Astrocyte (in vitro differentiated cells and primary cell): ENCODE data around the gene PDZD7. TPM values are rescaled to one million over a fixed set of nuclear protein-coding genes. Genes with fewer than 3 reads are reported as not detected.

Source experiments
- DNase-seq: peaks from one replicate; pipeline ENCODE4 v3.0.0-alpha.2; 2010; ENCODE audit warnings: low read depth
- FAIRE-seq: peaks from 2 replicates; lab custom pipeline; 2011; peaks lifted over from hg19 to GRCh38; lab: Jason Lieb, UNC
- H2AFZ ChIP-seq: 2 replicates; pipeline ENCODE4 v1.6.0; 2012; ENCODE audit warnings: low read depth, low read length, inconsistent platforms
- H3K27ac ChIP-seq: 2 replicates; pipeline ENCODE4 v1.5.1; 2011; ENCODE audit warnings: low read depth, low read length, inconsistent platforms
- H3K27me3 ChIP-seq: 2 replicates; pipeline ENCODE4 v1.6.0; 2011; ENCODE audit warnings: low read length, inconsistent platforms; ENCODE audit not compliant: insufficient read depth
- H3K36me3 ChIP-seq: 2 replicates; pipeline ENCODE4 v1.5.1; 2011; ENCODE audit warnings: low read length, inconsistent platforms; ENCODE audit not compliant: insufficient read depth
- H3K4me1 ChIP-seq: 2 replicates; pipeline ENCODE4 v1.5.1; 2011; ENCODE audit warnings: low read length, inconsistent platforms; ENCODE audit not compliant: insufficient read depth
- H3K4me2 ChIP-seq: 2 replicates; pipeline ENCODE4 v1.6.0; 2012; ENCODE audit warnings: low read length, inconsistent platforms
- H3K4me3 ChIP-seq: 2 replicates; pipeline ENCODE4 v1.5.1; 2011; ENCODE audit warnings: low read depth, mild to moderate bottlenecking, low read length, inconsistent platforms; ENCODE audit not compliant: insufficient read depth
- H3K79me2 ChIP-seq: 2 replicates; pipeline ENCODE4 v1.6.0; 2012; ENCODE audit warnings: mild to moderate bottlenecking, low read length, inconsistent platforms; ENCODE audit not compliant: insufficient read depth
- H3K9ac ChIP-seq: 2 replicates; pipeline ENCODE4 v1.6.0; 2012; ENCODE audit warnings: mild to moderate bottlenecking, low read length, inconsistent platforms
- H3K9me3 ChIP-seq: 2 replicates; pipeline ENCODE4 v1.5.1; 2012; ENCODE audit warnings: low read depth, mild to moderate bottlenecking, low read length, inconsistent platforms; ENCODE audit not compliant: insufficient read depth
- H4K20me1 ChIP-seq: 2 replicates; pipeline ENCODE4 v1.6.0; 2012; ENCODE audit warnings: low read length, inconsistent platforms; ENCODE audit not compliant: insufficient read depth
- H3K27ac Mint-ChIP-seq: one replicate; pipeline ENCODE4 v1.8.0; 2021; ENCODE audit warnings: mild to moderate bottlenecking, mixed read lengths; ENCODE audit not compliant: unreplicated experiment
- H3K27me3 Mint-ChIP-seq: one replicate; pipeline ENCODE4 v1.8.0; 2021; ENCODE audit warnings: low read depth, mixed read lengths; ENCODE audit not compliant: unreplicated experiment
- H3K36me3 Mint-ChIP-seq: one replicate; pipeline ENCODE4 v1.8.0; 2021; ENCODE audit warnings: low read depth, mixed read lengths; ENCODE audit not compliant: unreplicated experiment
- H3K4me1 Mint-ChIP-seq: one replicate; pipeline ENCODE4 v1.8.0; 2021; ENCODE audit warnings: low read depth, mixed read lengths; ENCODE audit not compliant: unreplicated experiment
- H3K4me3 Mint-ChIP-seq: one replicate; pipeline ENCODE4 v1.8.0; 2021; ENCODE audit warnings: mild to moderate bottlenecking, moderate library complexity, mixed read lengths; ENCODE audit not compliant: unreplicated experiment
- H3K9me3 Mint-ChIP-seq: one replicate; pipeline ENCODE4 v1.8.0; 2021; ENCODE audit warnings: mild to moderate bottlenecking, mixed read lengths; ENCODE audit not compliant: unreplicated experiment
- CTCF ChIP-seq: IDR thresholded peaks from 2 replicates; pipeline ENCODE4 v1.5.1; 2011; ENCODE audit warnings: low read depth, mild to moderate bottlenecking, inconsistent platforms, low read length, moderate library complexity; ENCODE audit not compliant: insufficient read depth
- EZH2 ChIP-seq: IDR thresholded peaks from 2 replicates; pipeline ENCODE4 v1.6.1; 2012; ENCODE audit warnings: mild to moderate bottlenecking, low read length, inconsistent platforms; ENCODE audit not compliant: insufficient read depth
- total RNA-seq: library from RNA; stranded (reverse); gene quantifications from 2 replicates; pipeline ENCODE4 v1.2.1, GENCODE V29; 2021

The PDZD7 gene
- total RNA-seq, 1 donor from 2014 or later: 4.5 TPM

GRCh38 chr10:100999742-101000126 is 31.2 kb downstream of the PDZD7 start, which contains the start of gene LZTS2:
Gene LZTS2, plus strand, starts transcription at chr10:100999808. Its CDS starts 2,731 bp downstream, at chr10:101002539.
- Histone ChIP-seq H3K79me2 (peaks cover 54% of the 10 kb centered on the region), H3K9me3 (no peaks in the 10 kb centered on the region)

GRCh38 chr10:100998991-100999741 is 31.8 kb downstream of the PDZD7 start:
- peaks cover 6% of the 10 kb centered on the region for H3K36me3 Mint-ChIP-seq
- peak overlapping the region; percentile 93 for H3K4me2 ChIP-seq
- H3K9ac ChIP-seq: peak overlapping the region; percentile 94
- peaks cover 50% of the 10 kb centered on the region for H3K79me2 ChIP-seq
- peak overlapping the region; percentile 91 for H3K27ac Mint-ChIP-seq
- TF ChIP-seq CTCF (peak; percentile 46), EZH2 (no peak)
- FAIRE-seq (no peak), DNase-seq (peak; percentile 54)
- no peaks in the 10 kb centered on the region for H3K9me3 ChIP-seq
- peaks cover 6% of the 10 kb centered on the region for H3K36me3 ChIP-seq
- H3K27ac ChIP-seq: peak overlapping the region; percentile 94
- peaks cover 36% of the 10 kb centered on the region for H3K4me1 ChIP-seq
- H3K4me1 Mint-ChIP-seq: peaks cover 13% of the 10 kb centered on the region
- no peaks in the 10 kb centered on the region for H3K27me3 ChIP-seq
- H3K4me3 ChIP-seq: peak overlapping the region; percentile 89
- H4K20me1 ChIP-seq: peaks cover 33% of the 10 kb centered on the region
- peak overlapping the region; percentile 88 for H3K4me3 Mint-ChIP-seq
- peak overlapping the region; percentile 45 for H2AFZ ChIP-seq
- H3K9me3 Mint-ChIP-seq: peaks cover 4% of the 10 kb centered on the region
- H3K27me3 Mint-ChIP-seq: no peaks in the 10 kb centered on the region

More at GRCh38 chr10:100999742-101000126, 31.2 kb downstream of the PDZD7 start, which contains the start of gene LZTS2:
- Histone ChIP-seq H3K9ac (peak within 1 kb of the TSS; percentile 94), H3K36me3 (peaks cover 6% of the 10 kb centered on the region), H3K4me2 (peak within 1 kb of the TSS; percentile 93), H3K27me3 (no peaks in the 10 kb centered on the region), H4K20me1 (peaks cover 38% of the 10 kb centered on the region), H3K27ac (peak within 1 kb of the TSS; percentile 94), H3K4me1 (peaks cover 36% of the 10 kb centered on the region), H3K4me3 (peak within 1 kb of the TSS; percentile 89), H2AFZ (peak within 1 kb of the TSS; percentile 84)
- Mint-ChIP-seq H3K4me3 (peak within 1 kb of the TSS; percentile 89), H3K36me3 (peaks cover under 1% of the 10 kb centered on the region), H3K27ac (peak within 1 kb of the TSS; percentile 91), H3K4me1 (peaks cover 11% of the 10 kb centered on the region), H3K9me3 (peaks cover 4% of the 10 kb centered on the region), H3K27me3 (no peaks in the 10 kb centered on the region)
- DNase-seq: no peak
- FAIRE-seq: no peak
- TF ChIP-seq CTCF (no peak), EZH2 (no peak)
